PFSK-1 (cell line): Measurements from ENCODE around the gene FBXO30. TPM values are rescaled to one million over a fixed set of nuclear protein-coding genes. Genes with fewer than 3 reads are reported as not detected.

Experiments
- FOXP2 ChIP-seq: optimal IDR thresholded peaks from 2 replicates; pipeline ENCODE3; 2011; ENCODE audit warnings: borderline replicate concordance, control low read depth, inconsistent platforms; ENCODE audit not compliant: insufficient read depth; ENCODE audit errors: extremely low read length, extremely low read depth
- POLR2AphosphoS5 ChIP-seq: IDR thresholded peaks from 2 replicates; pipeline ENCODE4 v1.6.1; 2012; ENCODE audit warnings: low read depth, mild to moderate bottlenecking, control low read depth, low read length, moderate library complexity
- SIN3A ChIP-seq: IDR thresholded peaks from 2 replicates; pipeline ENCODE4 v1.6.1; 2012; ENCODE audit warnings: mild to moderate bottlenecking, low read length, moderate library complexity, borderline replicate concordance; ENCODE audit not compliant: insufficient read depth
- TAF1 ChIP-seq: IDR thresholded peaks from 2 replicates; pipeline ENCODE4 v1.6.1; 2012; ENCODE audit warnings: low read length, control low read depth, borderline replicate concordance; ENCODE audit not compliant: insufficient read depth
- polyA plus RNA-seq: library from polyadenylated mRNA; unstranded; fragments of >200 nt; gene quantifications from one replicate; pipeline ENCODE4 v1.2.1, GENCODE V29; 2012; ENCODE audit warnings: low read depth, missing spikeins; ENCODE audit not compliant: insufficient read length
- TF ChIP-seq, protein P1 (sequence below), 2 experiments: IDR thresholded peaks; 2 replicates each; pipeline versions ENCODE4 v1.6.1 to v1.8.0; 2011 to 2012; ENCODE audit warnings: low read depth in 2 of 2, low read length in 2 of 2, control low read depth in 1 of 2, inconsistent platforms in 1 of 2, mild to moderate bottlenecking in 1 of 2, moderate library complexity in 1 of 2; ENCODE audit not compliant: insufficient read depth in 1 of 2

Gene FBXO30, protein sequence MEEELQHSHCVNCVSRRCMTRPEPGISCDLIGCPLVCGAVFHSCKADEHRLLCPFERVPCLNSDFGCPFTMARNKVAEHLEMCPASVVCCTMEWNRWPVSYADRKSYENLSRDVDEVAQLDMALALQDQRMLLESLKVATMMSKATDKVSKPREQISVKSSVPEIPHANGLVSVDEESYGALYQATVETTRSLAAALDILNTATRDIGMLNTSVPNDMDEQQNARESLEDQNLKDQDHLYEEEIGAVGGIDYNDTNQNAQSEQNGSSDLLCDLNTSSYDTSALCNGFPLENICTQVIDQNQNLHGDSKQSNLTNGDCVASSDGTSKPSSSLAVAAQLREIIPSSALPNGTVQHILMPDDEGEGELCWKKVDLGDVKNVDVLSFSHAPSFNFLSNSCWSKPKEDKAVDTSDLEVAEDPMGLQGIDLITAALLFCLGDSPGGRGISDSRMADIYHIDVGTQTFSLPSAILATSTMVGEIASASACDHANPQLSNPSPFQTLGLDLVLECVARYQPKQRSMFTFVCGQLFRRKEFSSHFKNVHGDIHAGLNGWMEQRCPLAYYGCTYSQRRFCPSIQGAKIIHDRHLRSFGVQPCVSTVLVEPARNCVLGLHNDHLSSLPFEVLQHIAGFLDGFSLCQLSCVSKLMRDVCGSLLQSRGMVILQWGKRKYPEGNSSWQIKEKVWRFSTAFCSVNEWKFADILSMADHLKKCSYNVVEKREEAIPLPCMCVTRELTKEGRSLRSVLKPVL
- polyA plus RNA-seq = 3.4 TPM

DNA sequence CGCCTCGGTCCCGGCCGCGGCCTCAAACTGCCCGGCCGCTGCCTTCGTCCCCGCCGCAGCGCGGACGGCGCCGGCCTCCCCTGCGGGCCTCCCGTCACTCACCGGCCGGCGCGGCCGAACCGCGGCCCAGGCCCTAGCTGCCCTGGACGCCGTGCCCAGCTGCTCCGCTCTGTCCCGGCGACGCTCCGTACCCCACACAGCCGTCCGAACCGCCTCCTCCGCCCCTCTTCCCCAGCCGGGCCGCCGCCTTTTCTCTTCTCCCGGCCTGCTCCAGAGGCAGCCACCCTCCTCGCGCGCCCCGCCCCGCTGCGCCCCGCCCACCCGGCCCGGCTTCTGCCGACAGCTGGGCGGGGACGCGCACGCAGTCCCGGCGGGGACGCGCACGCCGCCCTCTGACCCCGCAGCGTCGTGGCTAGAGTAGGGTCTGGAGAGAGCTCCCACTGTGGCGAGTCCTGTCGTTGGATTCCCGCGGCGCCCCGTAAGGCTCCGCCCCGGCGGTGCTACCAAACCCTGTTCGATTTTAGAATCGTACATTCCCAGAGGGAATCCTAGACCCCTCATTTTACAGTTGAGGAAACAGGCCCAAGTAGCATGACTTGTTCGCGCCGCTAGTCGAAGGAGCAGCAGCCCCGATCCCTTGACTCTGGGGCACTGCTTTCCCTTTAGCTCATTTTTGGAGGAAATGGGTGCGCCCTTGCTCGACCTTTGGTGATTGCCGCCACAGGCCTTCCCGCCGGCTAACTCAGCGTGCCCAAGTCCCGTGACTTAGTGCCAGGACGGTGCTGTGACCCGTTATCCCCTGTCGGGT is at the start of gene FBXO30:
Gene FBXO30, minus strand, starts transcription at position 295 of the 808 bp plus-strand sequence. CDS start 8,390 bp downstream, outside the sequence.
- TF ChIP-seq, protein P1, sequence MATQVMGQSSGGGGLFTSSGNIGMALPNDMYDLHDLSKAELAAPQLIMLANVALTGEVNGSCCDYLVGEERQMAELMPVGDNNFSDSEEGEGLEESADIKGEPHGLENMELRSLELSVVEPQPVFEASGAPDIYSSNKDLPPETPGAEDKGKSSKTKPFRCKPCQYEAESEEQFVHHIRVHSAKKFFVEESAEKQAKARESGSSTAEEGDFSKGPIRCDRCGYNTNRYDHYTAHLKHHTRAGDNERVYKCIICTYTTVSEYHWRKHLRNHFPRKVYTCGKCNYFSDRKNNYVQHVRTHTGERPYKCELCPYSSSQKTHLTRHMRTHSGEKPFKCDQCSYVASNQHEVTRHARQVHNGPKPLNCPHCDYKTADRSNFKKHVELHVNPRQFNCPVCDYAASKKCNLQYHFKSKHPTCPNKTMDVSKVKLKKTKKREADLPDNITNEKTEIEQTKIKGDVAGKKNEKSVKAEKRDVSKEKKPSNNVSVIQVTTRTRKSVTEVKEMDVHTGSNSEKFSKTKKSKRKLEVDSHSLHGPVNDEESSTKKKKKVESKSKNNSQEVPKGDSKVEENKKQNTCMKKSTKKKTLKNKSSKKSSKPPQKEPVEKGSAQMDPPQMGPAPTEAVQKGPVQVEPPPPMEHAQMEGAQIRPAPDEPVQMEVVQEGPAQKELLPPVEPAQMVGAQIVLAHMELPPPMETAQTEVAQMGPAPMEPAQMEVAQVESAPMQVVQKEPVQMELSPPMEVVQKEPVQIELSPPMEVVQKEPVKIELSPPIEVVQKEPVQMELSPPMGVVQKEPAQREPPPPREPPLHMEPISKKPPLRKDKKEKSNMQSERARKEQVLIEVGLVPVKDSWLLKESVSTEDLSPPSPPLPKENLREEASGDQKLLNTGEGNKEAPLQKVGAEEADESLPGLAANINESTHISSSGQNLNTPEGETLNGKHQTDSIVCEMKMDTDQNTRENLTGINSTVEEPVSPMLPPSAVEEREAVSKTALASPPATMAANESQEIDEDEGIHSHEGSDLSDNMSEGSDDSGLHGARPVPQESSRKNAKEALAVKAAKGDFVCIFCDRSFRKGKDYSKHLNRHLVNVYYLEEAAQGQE (IDR thresholded peaks at IDR 0.05; ENCODE audit: insufficient read depth in 1 of 2, low read depth in 2 of 2, low read length in 2 of 2) = 0 out of 4 replicates have a peak, but pooled peaks of 1 of the 2 experiments have one; percentile 27
- TF ChIP-seq TAF1 (peak; percentile 74; the same call in 1 of the 2 replicates), FOXP2 (peak; percentile 83), SIN3A (0 out of 2 replicates have a peak, but pooled peaks have one; percentile 29), POLR2AphosphoS5 (peak; percentile 89)

DNA sequence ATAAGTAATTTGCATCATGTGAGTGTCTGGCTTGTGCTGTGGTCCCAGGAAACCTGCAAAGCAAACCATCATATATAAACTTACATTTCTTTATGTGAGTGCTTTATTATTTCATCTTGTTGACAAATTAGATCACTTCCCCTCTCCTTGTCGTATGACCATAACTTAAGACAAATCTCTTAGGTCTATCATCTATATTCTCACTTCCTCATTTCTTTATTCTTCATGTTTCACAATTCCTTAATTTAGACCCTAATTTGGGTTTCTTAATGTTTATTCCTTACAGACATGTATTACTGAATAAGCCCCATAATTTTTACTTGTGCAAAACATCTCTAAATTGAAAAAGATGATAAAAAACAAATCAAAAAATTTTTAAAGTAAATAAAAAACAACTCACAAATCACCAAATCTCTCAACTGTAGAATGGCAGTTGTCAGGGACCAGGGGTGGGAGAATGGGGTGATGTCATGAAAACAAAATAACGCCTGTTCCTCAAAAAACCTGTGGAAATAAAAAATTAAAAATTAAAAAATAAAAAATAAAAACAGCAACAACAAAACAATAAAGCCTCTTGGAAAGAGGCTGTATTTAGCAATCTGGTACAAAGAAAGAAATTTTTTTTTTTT is 49.5 kb upstream of the FBXO30 start:
- TF ChIP-seq, protein P1 (IDR thresholded peaks at IDR 0.05; ENCODE audit: insufficient read depth in 1 of 2, low read depth in 2 of 2, low read length in 2 of 2) = no peak
- TF ChIP-seq TAF1 (no peak), SIN3A (no peak), POLR2AphosphoS5 (no peak), FOXP2 (no peak)

DNA sequence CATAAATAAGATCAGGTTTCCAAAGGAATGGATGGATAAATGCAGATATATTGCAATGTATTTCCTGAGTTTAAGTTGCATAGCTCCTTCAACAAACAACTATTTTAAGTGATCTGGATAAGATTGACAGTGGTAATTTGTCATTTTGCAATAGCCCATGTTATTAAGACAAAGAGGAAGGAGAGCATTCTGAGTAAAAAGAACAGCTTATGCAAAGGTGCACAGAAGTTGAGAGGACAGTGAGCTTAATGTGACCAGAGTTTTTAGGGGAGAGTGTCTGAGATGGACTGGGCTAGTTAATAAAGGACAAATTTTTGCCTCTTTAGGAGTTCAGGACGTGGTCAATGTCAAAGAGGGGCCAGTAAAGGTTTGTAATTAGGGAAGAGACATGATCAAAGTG is 48.8 kb upstream of the FBXO30 start:
- TF ChIP-seq SIN3A (no peak), FOXP2 (no peak)

DNA sequence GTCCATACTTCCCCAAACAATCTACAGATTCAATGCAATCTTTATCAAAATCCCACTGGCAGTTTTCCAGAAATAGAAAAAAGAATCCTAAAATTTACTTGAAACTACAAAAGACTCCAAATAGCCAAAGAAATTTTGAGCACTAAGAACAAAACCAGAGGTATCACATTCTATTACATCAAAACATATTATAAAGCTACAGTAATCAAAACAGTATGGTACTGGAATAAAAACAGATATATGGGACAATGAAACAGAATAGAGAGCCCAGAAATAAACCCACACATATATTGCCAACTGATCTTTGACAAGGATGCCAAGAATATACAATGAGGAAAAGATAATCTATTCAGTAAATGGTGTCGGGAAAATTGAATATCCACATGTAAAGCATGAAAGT is 46.0 kb upstream of the FBXO30 start:
- TF ChIP-seq FOXP2 (no peak), TAF1 (no peak), POLR2AphosphoS5 (no peak), SIN3A (no peak)
- TF ChIP-seq, protein P1 (IDR thresholded peaks at IDR 0.05; ENCODE audit: insufficient read depth in 1 of 2, low read depth in 2 of 2, low read length in 2 of 2) = no peak
